Activated CD8-positive, alpha-beta memory T cell treated with anti-CD3 and anti-CD28 coated beads, Interleukin-2, amount 50 U/mL, for 4 hours (primary cell): ENCODE data around the gene DBT.

Experiments used
- DNase-seq: peaks from one replicate; pipeline ENCODE4 v3.0.0-alpha.2; 2020

Gene DBT

GRCh38 chr1:100184536-100184935 lies 65.1 kb downstream of the DBT start:
- no peak for DNase-seq

- DNase-seq: no peak
These were observed 66.3 kb downstream of the DBT start for GRCh38 chr1:100183370-100183769.

- no peak for DNase-seq
These were observed 71.5 kb downstream of the DBT start, which contains the start of gene LRRC39 for GRCh38 chr1:100178091-100178490. TSS of gene LRRC39 (minus strand) at chr1:100178256. CDS start at chr1:100168516, 9,740 bp downstream.

- no peak for DNase-seq
These were observed 72.2 kb downstream of the DBT start for GRCh38 chr1:100177295-100178041.

- DNase-seq: no peak
These were observed 81.6 kb downstream of the DBT start for GRCh38 chr1:100168051-100168450.

- DNase-seq: no peak
These were observed 84.9 kb downstream of the DBT start for GRCh38 chr1:100164702-100165101.

GRCh38 chr1:100164216-100164615 lies 85.4 kb downstream of the DBT start:
- DNase-seq: no peak

- no peak for DNase-seq
These were observed 86.8 kb downstream of the DBT start for GRCh38 chr1:100162881-100163280.

GRCh38 chr1:100152271-100152670 lies 97.4 kb downstream of the DBT start:
- no peak for DNase-seq

GRCh38 chr1:100151679-100152078 lies 98.0 kb downstream of the DBT start:
- no peak for DNase-seq

- DNase-seq: no peak
These were observed 101.8 kb downstream of the DBT start for GRCh38 chr1:100147875-100148274.

GRCh38 chr1:100146958-100147357 lies 102.7 kb downstream of the DBT start:
- DNase-seq: no peak

GRCh38 chr1:100145116-100145515 lies 104.5 kb downstream of the DBT start:
- DNase-seq: no peak

GRCh38 chr1:100142343-100142742 lies 107.3 kb downstream of the DBT start:
- DNase-seq: no peak

- DNase-seq: no peak
These were observed 108.4 kb downstream of the DBT start for GRCh38 chr1:100141192-100141591.

GRCh38 chr1:100137602-100138001 lies 112.0 kb downstream of the DBT start:
- DNase-seq: no peak
